Measurements from ENCODE around the gene ZNF891.

DNA sequence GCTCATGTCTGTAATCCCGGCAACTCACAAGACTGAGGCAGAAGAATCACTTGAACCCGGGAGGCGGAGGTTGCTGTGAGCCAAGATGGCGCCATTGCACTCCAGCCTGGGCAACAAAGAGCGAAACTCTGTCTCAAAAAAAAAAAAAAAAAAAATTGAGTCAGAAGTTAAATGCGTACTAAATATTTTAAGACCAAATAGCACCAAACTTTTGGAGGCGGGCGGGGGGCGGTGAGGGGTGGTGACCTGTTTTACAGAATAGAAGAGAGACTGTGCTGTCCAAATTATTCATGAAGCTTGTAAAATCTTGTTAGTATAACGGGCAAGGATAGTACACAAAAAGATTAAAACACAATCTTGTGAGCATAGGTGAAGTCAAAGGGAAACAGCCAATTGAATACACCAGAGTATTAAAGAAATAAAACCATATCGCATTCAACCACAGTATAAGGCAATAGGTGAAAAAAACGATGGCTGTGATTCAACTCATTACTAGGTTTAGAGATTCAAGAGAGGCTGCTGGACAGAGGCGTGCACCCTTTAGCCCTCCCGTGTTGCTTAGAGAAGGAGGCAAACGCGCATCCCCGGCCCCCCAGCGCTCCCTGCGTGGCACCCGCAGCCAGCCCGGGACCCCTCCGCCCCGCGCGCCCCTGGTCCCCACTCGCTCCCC is 571 bp downstream of the ZNF891 start:
- no peak for TF ChIP-seq POLR2A (IDR thresholded peaks at IDR 0.05; ENCODE audit: low read length)
- TF ChIP-seq GATA1 (IDR thresholded peaks at IDR 0.05; ENCODE audit: low read depth, low read length) = no peak
